GM21390 (cell line): ENCODE measurements around the gene ADGRB3.
"Not testable (repeated sequence)": the region's sequence is repeated elsewhere in the genome, so short reads cannot be mapped to it uniquely, and the experiment has no call there.

Experiments used
- ATAC-seq: cut with Tn5 transposase; IDR thresholded peaks from one replicate; pipeline ENCODE4 v1.9.1; 2021; ENCODE audit not compliant: unreplicated experiment

Gene ADGRB3

GRCh38 chr6:68642977-68643376 is 7.9 kb downstream of the ADGRB3 start:
- no peak for ATAC-seq

GRCh38 chr6:68649669-68650068 is 14.6 kb downstream of the ADGRB3 start:
- no peak for ATAC-seq

- no peak for ATAC-seq
These were observed 15.1 kb downstream of the ADGRB3 start for GRCh38 chr6:68650142-68650541.

GRCh38 chr6:68651011-68651985 is 16.2 kb downstream of the ADGRB3 start:
- ATAC-seq: no peak

- ATAC-seq: no peak
These were observed 17.0 kb downstream of the ADGRB3 start for GRCh38 chr6:68652117-68652536.

- no peak for ATAC-seq
These were observed 18.1 kb downstream of the ADGRB3 start for GRCh38 chr6:68653074-68653705.

GRCh38 chr6:68653706-68654089 is 18.6 kb downstream of the ADGRB3 start:
- no peak for ATAC-seq

- no peak for ATAC-seq
These were observed 19.1 kb downstream of the ADGRB3 start for GRCh38 chr6:68654134-68654533.

- no peak for ATAC-seq
These were observed 19.9 kb downstream of the ADGRB3 start for GRCh38 chr6:68655028-68655427.

GRCh38 chr6:68657374-68658139 is 22.5 kb downstream of the ADGRB3 start:
- no peak for ATAC-seq

GRCh38 chr6:68658338-68658737 is 23.3 kb downstream of the ADGRB3 start:
- no peak for ATAC-seq

GRCh38 chr6:68673255-68673654 is 38.2 kb downstream of the ADGRB3 start:
- no peak for ATAC-seq

GRCh38 chr6:68675548-68675947 is 40.5 kb downstream of the ADGRB3 start:
- no peak for ATAC-seq

GRCh38 chr6:68676094-68676493 is 41.0 kb downstream of the ADGRB3 start:
- ATAC-seq: not testable (repeated sequence)

- no peak for ATAC-seq
These were observed 42.0 kb downstream of the ADGRB3 start for GRCh38 chr6:68677058-68677457.

- ATAC-seq: no peak
These were observed 44.3 kb downstream of the ADGRB3 start for GRCh38 chr6:68679399-68679798.

- no peak for ATAC-seq
These were observed 45.2 kb downstream of the ADGRB3 start for GRCh38 chr6:68680264-68680663.

GRCh38 chr6:68689910-68690309 is 54.8 kb downstream of the ADGRB3 start:
- no peak for ATAC-seq

GRCh38 chr6:68691120-68691519 is 56.0 kb downstream of the ADGRB3 start:
- no peak for ATAC-seq

- ATAC-seq: no peak
These were observed 58.2 kb downstream of the ADGRB3 start for GRCh38 chr6:68693271-68693670.

GRCh38 chr6:68695403-68695802 is 60.3 kb downstream of the ADGRB3 start:
- no peak for ATAC-seq
